ENCODE measurements around the gene ZBTB20. TPM values are rescaled to one million over a fixed set of nuclear protein-coding genes. Genes with fewer than 3 reads are reported as not detected.

ZBTB20 gene
- total and polyA plus RNA-seq, 10 of the 15 experiments (the other 5 are each of a cell fraction or from before 2014, with no cell fraction given), result 0.20 to 5.5 (median 2.2) TPM

DNA sequence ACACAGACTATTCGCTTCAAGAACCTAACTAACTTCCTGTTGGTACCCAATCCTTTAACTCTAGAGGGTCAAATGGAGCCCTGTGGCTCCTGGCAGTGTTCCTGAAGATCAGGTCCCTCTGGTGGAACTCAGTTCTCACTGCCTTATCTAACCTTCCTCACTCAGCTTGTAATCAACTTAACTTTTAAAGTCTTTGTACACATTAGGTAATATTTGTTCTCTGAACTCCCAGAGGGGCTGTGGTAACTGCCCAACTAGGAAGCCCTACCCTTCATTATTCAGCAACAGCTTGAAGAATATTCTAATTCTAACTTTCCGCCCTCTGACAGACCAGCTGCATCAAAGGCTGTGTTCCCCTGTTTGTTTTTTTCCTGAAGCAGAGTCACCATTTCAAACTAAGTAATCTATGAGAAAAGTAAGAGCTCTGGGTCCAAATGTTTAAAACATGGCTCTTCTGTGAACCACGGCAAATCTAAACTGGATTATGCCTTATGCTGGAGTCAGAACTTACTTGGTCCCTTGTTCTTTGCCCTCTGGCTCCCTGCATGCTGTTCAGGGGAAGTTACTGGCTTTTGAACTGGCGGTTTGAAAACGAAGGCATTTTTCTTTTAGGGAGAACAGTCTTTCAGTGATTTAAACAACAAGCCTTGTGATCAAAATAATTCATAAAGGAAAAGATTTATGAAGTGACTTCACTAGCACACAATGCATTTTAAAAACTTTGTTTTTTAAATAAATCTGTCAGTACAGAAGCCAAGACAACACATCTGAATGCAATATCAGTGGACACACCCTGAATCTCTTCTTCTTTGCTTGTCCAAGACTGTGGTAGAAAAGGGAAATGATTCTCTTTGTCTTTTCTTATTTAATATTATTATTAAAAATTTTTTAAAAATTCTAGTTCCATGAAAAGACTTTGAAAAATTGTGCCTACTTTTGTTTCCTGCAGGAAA, 487.7 kb downstream of the ZBTB20 start:
- in situ Hi-C loops (cut with MboI), result no loop called here
- FAIRE-seq, result no peak
- H3K4me3 ChIP-seq, result no peak overlapping the region

More for the DNA sequence above, 487.7 kb downstream of the ZBTB20 start:
- Histone ChIP-seq H3K79me2 (ENCODE audit: control insufficient read depth, insufficient read depth, low read length) (no peaks in the 10 kb centered on the region), H3K4me1 (ENCODE audit: control insufficient read depth, insufficient read depth, low read length) (no peaks in the 10 kb centered on the region), H2AFZ (ENCODE audit: control insufficient read depth, low read depth, low read length) (no peak overlapping the region), H3K36me3 (ENCODE audit: control insufficient read depth in 2 of 2, insufficient read depth in 2 of 2, low read length in 1 of 2) (no peaks in the 10 kb centered on the region), H3K4me2 (ENCODE audit: control insufficient read depth, insufficient read depth) (no peak overlapping the region), H3K27me3 (replicated peaks in 1 of 2; ENCODE audit: control insufficient read depth in 2 of 2, insufficient read depth in 2 of 2, low read length in 1 of 2) (no peaks in the 10 kb centered on the region), H4K20me1 (ENCODE audit: control insufficient read depth, insufficient read depth) (no peaks in the 10 kb centered on the region), H3K9ac (ENCODE audit: control insufficient read depth, insufficient read depth, low read length) (no peak overlapping the region), H3K27ac (ENCODE audit: control insufficient read depth, insufficient read depth) (no peak overlapping the region), H3K9me3 (replicated peaks; ENCODE audit: control insufficient read depth, insufficient read depth, low read length) (no peaks in the 10 kb centered on the region)
- ChIA-PET RAD21 (ENCODE audit: unreplicated experiment) (no interaction called here), POLR2A (no interaction called here), CTCF (no interaction called here), SMC1A (ENCODE audit: uncharacterized antibody, unreplicated experiment) (no interaction called here)
- no TSS peak for BruUV-seq (replicated peaks)
- ATAC-seq (no peak), DNase-seq (ENCODE audit: low read depth, low spot score) (no peak)
- TF ChIP-seq, protein P1, sequence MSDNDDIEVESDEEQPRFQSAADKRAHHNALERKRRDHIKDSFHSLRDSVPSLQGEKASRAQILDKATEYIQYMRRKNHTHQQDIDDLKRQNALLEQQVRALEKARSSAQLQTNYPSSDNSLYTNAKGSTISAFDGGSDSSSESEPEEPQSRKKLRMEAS (IDR thresholded peaks at IDR 0.05; ENCODE audit: low read depth, low read length), result no peak
- TF ChIP-seq RELA (IDR thresholded peaks at IDR 0.05; ENCODE audit: borderline replicate concordance, partially characterized antibody) (no peak), POU2F2 (IDR thresholded peaks at IDR 0.05; ENCODE audit: borderline replicate concordance, low read depth, low read length) (no peak), STAT3 (IDR thresholded peaks at IDR 0.05; ENCODE audit: low read depth, low read length) (no peak), WRNIP1 (IDR thresholded peaks at IDR 0.05; ENCODE audit: borderline replicate concordance, low read depth, low read length) (no peak), PAX5 (IDR thresholded peaks at IDR 0.05; ENCODE audit: borderline replicate concordance, low read depth, low read length) (no peak), IRF4 (IDR thresholded peaks at IDR 0.05; ENCODE audit: low read depth, low read length) (no peak), KLF5 (IDR thresholded peaks at IDR 0.05; ENCODE audit: partially characterized antibody) (no peak), SREBF1 (IDR thresholded peaks at IDR 0.05; ENCODE audit: low read length) (no peak), ZNF274 (IDR thresholded peaks at IDR 0.05; ENCODE audit: insufficient read depth, insufficient read length) (no peak), SRF (IDR thresholded peaks at IDR 0.05; ENCODE audit: low read depth in 2 of 2, low read length in 2 of 2) (no peak), RB1 (IDR thresholded peaks at IDR 0.05; ENCODE audit: borderline replicate concordance) (no peak)
- TF ChIP-seq, protein P2, sequence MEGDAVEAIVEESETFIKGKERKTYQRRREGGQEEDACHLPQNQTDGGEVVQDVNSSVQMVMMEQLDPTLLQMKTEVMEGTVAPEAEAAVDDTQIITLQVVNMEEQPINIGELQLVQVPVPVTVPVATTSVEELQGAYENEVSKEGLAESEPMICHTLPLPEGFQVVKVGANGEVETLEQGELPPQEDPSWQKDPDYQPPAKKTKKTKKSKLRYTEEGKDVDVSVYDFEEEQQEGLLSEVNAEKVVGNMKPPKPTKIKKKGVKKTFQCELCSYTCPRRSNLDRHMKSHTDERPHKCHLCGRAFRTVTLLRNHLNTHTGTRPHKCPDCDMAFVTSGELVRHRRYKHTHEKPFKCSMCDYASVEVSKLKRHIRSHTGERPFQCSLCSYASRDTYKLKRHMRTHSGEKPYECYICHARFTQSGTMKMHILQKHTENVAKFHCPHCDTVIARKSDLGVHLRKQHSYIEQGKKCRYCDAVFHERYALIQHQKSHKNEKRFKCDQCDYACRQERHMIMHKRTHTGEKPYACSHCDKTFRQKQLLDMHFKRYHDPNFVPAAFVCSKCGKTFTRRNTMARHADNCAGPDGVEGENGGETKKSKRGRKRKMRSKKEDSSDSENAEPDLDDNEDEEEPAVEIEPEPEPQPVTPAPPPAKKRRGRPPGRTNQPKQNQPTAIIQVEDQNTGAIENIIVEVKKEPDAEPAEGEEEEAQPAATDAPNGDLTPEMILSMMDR (IDR thresholded peaks at IDR 0.05 in 2 of 3, conservative IDR thresholded peaks at IDR 0.05 in 1 of 3; ENCODE audit: control insufficient read depth in 2 of 3, extremely low read depth in 1 of 3, insufficient read depth in 1 of 3, low read depth in 3 of 3, low read length in 3 of 3), result no peak
- TF ChIP-seq, protein P3, sequence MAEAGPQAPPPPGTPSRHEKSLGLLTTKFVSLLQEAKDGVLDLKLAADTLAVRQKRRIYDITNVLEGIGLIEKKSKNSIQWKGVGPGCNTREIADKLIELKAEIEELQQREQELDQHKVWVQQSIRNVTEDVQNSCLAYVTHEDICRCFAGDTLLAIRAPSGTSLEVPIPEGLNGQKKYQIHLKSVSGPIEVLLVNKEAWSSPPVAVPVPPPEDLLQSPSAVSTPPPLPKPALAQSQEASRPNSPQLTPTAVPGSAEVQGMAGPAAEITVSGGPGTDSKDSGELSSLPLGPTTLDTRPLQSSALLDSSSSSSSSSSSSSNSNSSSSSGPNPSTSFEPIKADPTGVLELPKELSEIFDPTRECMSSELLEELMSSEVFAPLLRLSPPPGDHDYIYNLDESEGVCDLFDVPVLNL (IDR thresholded peaks at IDR 0.05; ENCODE audit: low read depth, low read length), result no peak
- TF ChIP-seq, protein P4, sequence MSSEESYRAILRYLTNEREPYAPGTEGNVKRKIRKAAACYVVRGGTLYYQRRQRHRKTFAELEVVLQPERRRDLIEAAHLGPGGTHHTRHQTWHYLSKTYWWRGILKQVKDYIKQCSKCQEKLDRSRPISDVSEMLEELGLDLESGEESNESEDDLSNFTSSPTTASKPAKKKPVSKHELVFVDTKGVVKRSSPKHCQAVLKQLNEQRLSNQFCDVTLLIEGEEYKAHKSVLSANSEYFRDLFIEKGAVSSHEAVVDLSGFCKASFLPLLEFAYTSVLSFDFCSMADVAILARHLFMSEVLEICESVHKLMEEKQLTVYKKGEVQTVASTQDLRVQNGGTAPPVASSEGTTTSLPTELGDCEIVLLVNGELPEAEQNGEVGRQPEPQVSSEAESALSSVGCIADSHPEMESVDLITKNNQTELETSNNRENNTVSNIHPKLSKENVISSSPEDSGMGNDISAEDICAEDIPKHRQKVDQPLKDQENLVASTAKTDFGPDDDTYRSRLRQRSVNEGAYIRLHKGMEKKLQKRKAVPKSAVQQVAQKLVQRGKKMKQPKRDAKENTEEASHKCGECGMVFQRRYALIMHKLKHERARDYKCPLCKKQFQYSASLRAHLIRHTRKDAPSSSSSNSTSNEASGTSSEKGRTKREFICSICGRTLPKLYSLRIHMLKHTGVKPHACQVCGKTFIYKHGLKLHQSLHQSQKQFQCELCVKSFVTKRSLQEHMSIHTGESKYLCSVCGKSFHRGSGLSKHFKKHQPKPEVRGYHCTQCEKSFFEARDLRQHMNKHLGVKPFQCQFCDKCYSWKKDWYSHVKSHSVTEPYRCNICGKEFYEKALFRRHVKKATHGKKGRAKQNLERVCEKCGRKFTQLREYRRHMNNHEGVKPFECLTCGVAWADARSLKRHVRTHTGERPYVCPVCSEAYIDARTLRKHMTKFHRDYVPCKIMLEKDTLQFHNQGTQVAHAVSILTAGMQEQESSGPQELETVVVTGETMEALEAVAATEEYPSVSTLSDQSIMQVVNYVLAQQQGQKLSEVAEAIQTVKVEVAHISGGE (CRISPR knock-in tag; IDR thresholded peaks at IDR 0.05), result no peak
- WGBS (ENCODE audit: insufficient coverage, insufficient replicate concordance, low lambda C conversion rate, missing lambda C conversion rate), result 64% methylated on average over 5 of the region's 5 CpGs
- intact Hi-C loops (cut with micrococcal nuclease; ENCODE audit: unreplicated experiment), result no loop called here
